H1 (cell line): ENCODE results near the gene SEC14L5. TPM values are rescaled to one million over a fixed set of nuclear protein-coding genes. Genes with fewer than 3 reads are reported as not detected.

Source experiments
- CTCF ChIA-PET: fragments of 300-600 bp; sonication (Branson Sonifier 250); formaldehyde crosslinking; loops from one replicate; lab custom pipeline; 2021; ENCODE audit not compliant: partially characterized antibody; lab: Charles Lee
- POLR2A ChIA-PET: fragments of 300-600 bp; sonication (Branson Sonifier 250); formaldehyde crosslinking; loops from one replicate; lab custom pipeline; 2021; ENCODE audit warnings: inconsistent platforms; ENCODE audit not compliant: partially characterized antibody; lab: Charles Lee
- DNase-seq, 2 experiments: peaks; one replicate each; pipeline versions ENCODE4 v3.0.0 to v3.0.0-alpha.2; 2010 to 2022; ENCODE audit warnings: low spot score in 2 of 2, low read depth in 1 of 2, mixed read lengths in 1 of 2
- FAIRE-seq: peaks from 2 replicates; lab custom pipeline; 2011; peaks lifted over from hg19 to GRCh38; lab: Jason Lieb, UNC
- H2AFZ ChIP-seq: 2 replicates; pipeline ENCODE4 v1.8.1; 2012; ENCODE audit warnings: low read length, inconsistent platforms
- H2AK5ac ChIP-seq: 2 replicates; pipeline ENCODE4 v1.6.1; 2013; ENCODE audit warnings: low read depth, low read length
- H2BK120ac ChIP-seq: replicated peaks from 2 replicates; pipeline ENCODE3; 2013; ENCODE audit warnings: low read depth, low read length, inconsistent platforms
- H2BK12ac ChIP-seq: 2 replicates; pipeline ENCODE4 v1.6.1; 2013; ENCODE audit warnings: low read depth, low read length
- H2BK15ac ChIP-seq: 2 replicates; pipeline ENCODE4 v1.6.1; 2013; ENCODE audit warnings: low read length
- H2BK20ac ChIP-seq: 2 replicates; pipeline ENCODE4 v1.6.1; 2013; ENCODE audit warnings: low read length
- H2BK5ac ChIP-seq: 2 replicates; pipeline ENCODE4 v1.6.1; 2013; ENCODE audit warnings: low read depth, low read length
- H3K14ac ChIP-seq: 2 replicates; pipeline ENCODE4 v1.6.1; 2013; ENCODE audit warnings: inconsistent platforms; ENCODE audit not compliant: insufficient read length
- H3K18ac ChIP-seq: 2 replicates; pipeline ENCODE4 v1.6.1; 2013; ENCODE audit warnings: low read length; ENCODE audit errors: extremely low read depth
- H3K23ac ChIP-seq: 2 replicates; pipeline ENCODE4 v1.6.1; 2013; ENCODE audit warnings: inconsistent platforms; ENCODE audit not compliant: insufficient read length
- H3K23me2 ChIP-seq: 2 replicates; pipeline ENCODE4 v1.6.1; 2013; ENCODE audit warnings: low read depth, low read length
- H3K27ac ChIP-seq: 2 replicates; pipeline ENCODE4 v1.6.1; 2011; ENCODE audit warnings: low read depth, low read length, inconsistent platforms
- H3K27me3 ChIP-seq, 4 experiments: replicated peaks in 1 of 4; 1 replicate in 1 of 4; 2 replicates in 3 of 4; pipeline versions ENCODE4 v1.6.1 to v1.8.1; 2011 to 2013; ENCODE audit warnings: low read length in 3 of 4, mild to moderate bottlenecking in 3 of 4, inconsistent platforms in 2 of 4, mixed read lengths in 2 of 4, moderate library complexity in 1 of 4; ENCODE audit not compliant: control insufficient read depth in 3 of 4, insufficient read depth in 3 of 4; ENCODE audit errors: extremely low read depth in 1 of 4
- H3K36me3 ChIP-seq, 4 experiments: 2 replicates each; pipeline versions ENCODE4 v1.6.1 to v1.8.1; 2011 to 2013; ENCODE audit warnings: mild to moderate bottlenecking in 4 of 4, low read length in 3 of 4, moderate library complexity in 2 of 4, control low read depth in 1 of 4, inconsistent platforms in 1 of 4; ENCODE audit not compliant: insufficient read depth in 4 of 4, control insufficient read depth in 2 of 4
- H3K4ac ChIP-seq: replicated peaks from 2 replicates; pipeline ENCODE3; 2013; ENCODE audit warnings: low read length, low read depth, mixed read lengths, inconsistent platforms; ENCODE audit not compliant: insufficient read length
- H3K4me1 ChIP-seq, 4 experiments: replicated peaks in 1 of 4; 1 replicate in 1 of 4; 2 replicates in 3 of 4; pipeline versions ENCODE4 v1.6.1 to v1.8.1; 2011 to 2013; ENCODE audit warnings: low read length in 3 of 4, inconsistent platforms in 2 of 4, mixed read lengths in 1 of 4; ENCODE audit not compliant: insufficient read depth in 4 of 4, control insufficient read depth in 3 of 4
- H3K4me2 ChIP-seq, 2 experiments: 2 replicates each; pipeline versions ENCODE4 v1.6.1 to v1.8.1; 2011 to 2013; ENCODE audit warnings: low read depth in 2 of 2, low read length in 2 of 2, control low read depth in 1 of 2, inconsistent platforms in 1 of 2, mild to moderate bottlenecking in 1 of 2; ENCODE audit not compliant: insufficient read depth in 1 of 2
- H3K4me3 ChIP-seq, 4 experiments: fragments of 200-600, 300-600 bp in 1 of 4; sonication (generic), shearing (Covaris generic), sonication (Bioruptor Twin) in 1 of 4; 2 replicates each; pipeline versions ENCODE4 v1.5.1 to v1.8.1; 2011 to 2016; ENCODE audit warnings: low read length in 4 of 4, low read depth in 3 of 4, control low read depth in 2 of 4, inconsistent platforms in 2 of 4, mild to moderate bottlenecking in 2 of 4, mixed read lengths in 1 of 4, moderate library complexity in 1 of 4; ENCODE audit not compliant: insufficient read depth in 2 of 4; ENCODE audit errors: extremely low read depth in 1 of 4
- H3K56ac ChIP-seq: replicated peaks from 2 replicates; pipeline ENCODE3; 2013; ENCODE audit warnings: low read depth, mild to moderate bottlenecking, mixed read lengths, low read length, inconsistent platforms; ENCODE audit not compliant: insufficient read length
- H3K79me1 ChIP-seq: 2 replicates; pipeline ENCODE4 v1.6.1; 2013; ENCODE audit warnings: low read depth, low read length, control low read depth
- H3K79me2 ChIP-seq, 2 experiments: 2 replicates each; pipeline versions ENCODE4 v1.6.1 to v1.8.1; 2012 to 2013; ENCODE audit warnings: low read length in 2 of 2, mild to moderate bottlenecking in 2 of 2, inconsistent platforms in 1 of 2; ENCODE audit not compliant: insufficient read depth in 2 of 2, control insufficient read depth in 1 of 2
- H3K9ac ChIP-seq, 4 experiments: replicated peaks in 1 of 4; 1 replicate in 1 of 4; 2 replicates in 3 of 4; pipeline versions ENCODE4 v1.6.1 to v1.8.1; 2011 to 2013; ENCODE audit warnings: low read depth in 3 of 4, low read length in 3 of 4, control low read depth in 2 of 4, mild to moderate bottlenecking in 2 of 4, moderate library complexity in 2 of 4, inconsistent platforms in 1 of 4; ENCODE audit errors: extremely low read depth in 1 of 4
- H3K9me3 ChIP-seq, 2 experiments: 2 replicates each; pipeline versions ENCODE4 v1.6.1 to v1.8.1; 2012 to 2013; ENCODE audit warnings: mild to moderate bottlenecking in 2 of 2, moderate library complexity in 2 of 2, control low read depth in 1 of 2, inconsistent platforms in 1 of 2, low read depth in 1 of 2, low read length in 1 of 2, mixed read lengths in 1 of 2; ENCODE audit not compliant: insufficient read depth in 2 of 2
- H4K20me1 ChIP-seq, 2 experiments: replicated peaks in 1 of 2; 2 replicates each; pipeline versions ENCODE3 to v1.8.1; 2011 to 2013; ENCODE audit warnings: inconsistent platforms in 2 of 2, low read length in 2 of 2, mild to moderate bottlenecking in 1 of 2; ENCODE audit not compliant: insufficient read depth in 2 of 2, control insufficient read depth in 1 of 2
- H4K5ac ChIP-seq: 2 replicates; pipeline ENCODE4 v1.6.1; 2013; ENCODE audit warnings: low read length, low read depth, mixed read lengths, inconsistent platforms; ENCODE audit not compliant: insufficient read length
- H4K8ac ChIP-seq: 2 replicates; pipeline ENCODE4 v1.8.0; 2013; ENCODE audit warnings: mild to moderate bottlenecking, moderate library complexity, low read length, inconsistent platforms; ENCODE audit not compliant: insufficient read depth; ENCODE audit errors: extremely low read depth
- H4K91ac ChIP-seq: replicated peaks from 2 replicates; pipeline ENCODE3; 2013; ENCODE audit warnings: low read length, mixed read lengths, inconsistent platforms; ENCODE audit not compliant: insufficient read length
- ATF3 ChIP-seq: IDR thresholded peaks from 2 replicates; pipeline ENCODE4 v1.6.1; 2011; ENCODE audit warnings: low read depth, mild to moderate bottlenecking, low read length; ENCODE audit not compliant: insufficient read depth
- CEBPB ChIP-seq: IDR thresholded peaks from 2 replicates; pipeline ENCODE4 v1.6.1; 2012; ENCODE audit warnings: low read depth, low read length
- CHD2 ChIP-seq: IDR thresholded peaks from 2 replicates; pipeline ENCODE4 v1.6.1; 2012; ENCODE audit warnings: low read length, improper control_type of control experiment
- JUN ChIP-seq: IDR thresholded peaks from 2 replicates; pipeline ENCODE4 v1.6.1; 2011; ENCODE audit warnings: low read depth, mild to moderate bottlenecking, improper control_type of control experiment, low read length
- SIX5 ChIP-seq: IDR thresholded peaks from 2 replicates; pipeline ENCODE4 v1.6.1; 2011; ENCODE audit warnings: mild to moderate bottlenecking, low read depth, low read length
- WGBS, 2 experiments: shearing (Covaris generic) in 1 of 2; methylation state at CpG; one replicate each; pipeline versions ENCODE4 v1.1.6 to v1.1.7; 2013 to 2015; ENCODE audit warnings: low lambda C conversion rate in 2 of 2, mixed read lengths in 2 of 2, inconsistent platforms in 1 of 2, low coverage in 1 of 2, missing lambda C conversion rate in 1 of 2; ENCODE audit not compliant: insufficient replicate concordance in 2 of 2, insufficient coverage in 1 of 2, insufficient read length in 1 of 2; ENCODE audit errors: extremely low coverage in 1 of 2, missing lambda C conversion rate in 1 of 2; 5-methylcytosine and 5-hydroxymethylcytosine counted together
- polyA plus RNA-seq, 7 experiments: library from polyadenylated mRNA; depleted of rRNA in 3 of 7; stranded (reverse) in 5 of 7; unstranded in 2 of 7; fragments of >200 nt in 5 of 7; fragments of 200-250 nt in 2 of 7; gene quantifications; 1 replicate in 5 of 7; 2 replicates in 1 of 7; 4 replicates in 1 of 7; pipeline versions ENCODE4 v1.2.1 to v1.2.3, GENCODE V29; 2011 to 2013; ENCODE audit warnings: missing spikeins in 2 of 7, mixed read lengths in 2 of 7
- total RNA-seq: library from RNA; stranded (reverse); fragmentation: NEBNext Ultra II Directional; extraction: Animal tissue kit (Norgen Biotek cat#: 25700); gene quantifications from 2 replicates; pipeline ENCODE4 v1.2.1, GENCODE V29; 2021

The SEC14L5 gene
- total and polyA plus RNA-seq, 2 of the 8 experiments (the other 6 are each of a cell fraction or from before 2014, with no cell fraction given) = 1.9 to 3.0 TPM

- H3K23me2 ChIP-seq = peaks cover 5% of the 10 kb centered on the region; the same call in 1 of the 2 replicates
- no peak overlapping the region for H2BK12ac ChIP-seq
- H3K23ac ChIP-seq = no peak overlapping the region
- H3K4me1 ChIP-seq = peaks cover 4 to 22% (median 13%) of the 10 kb centered on the region in 4 experiments
- no peaks in the 10 kb centered on the region for H4K20me1 ChIP-seq
- no peak for DNase-seq
- no peak for TF ChIP-seq CHD2
- no peak for TF ChIP-seq JUN
- no peak for TF ChIP-seq ATF3
- TF ChIP-seq CEBPB = no peak
- TF ChIP-seq SIX5 = no peak
- no peak overlapping the region for H4K91ac ChIP-seq
- H3K27ac ChIP-seq = no peak overlapping the region
- H3K14ac ChIP-seq = no peak overlapping the region
- no peak for FAIRE-seq
- WGBS, 2 experiments = 70% methylated on average over 9 of the region's 10 CpGs; no CpG with 5 or more reads in 1 of the 2 experiments
- H3K79me1 ChIP-seq = no peaks in the 10 kb centered on the region
- ChIA-PET POLR2A (no interaction called here), CTCF (no interaction called here)
- H2AFZ ChIP-seq = no peak overlapping the region
- no peak overlapping the region for H3K4ac ChIP-seq
- H3K9ac ChIP-seq = no peak overlapping the region
- no peak overlapping the region for H4K8ac ChIP-seq
- no peak overlapping the region for H2BK5ac ChIP-seq
- no peaks in the 10 kb centered on the region for H3K36me3 ChIP-seq
- no peak overlapping the region for H2BK20ac ChIP-seq
- no peak overlapping the region for H3K56ac ChIP-seq
- H2BK15ac ChIP-seq = peak overlapping the region; percentile 75; the same call in 1 of the 2 replicates
- H3K27me3 ChIP-seq = no peaks in the 10 kb centered on the region
- no peak overlapping the region for H2BK120ac ChIP-seq
- no peak overlapping the region; the same call in 1 of the 2 replicates for H3K18ac ChIP-seq
- H3K79me2 ChIP-seq = no peaks in the 10 kb centered on the region
- H4K5ac ChIP-seq = no peak overlapping the region
- H3K4me3 ChIP-seq = no peak overlapping the region
- H3K9me3 ChIP-seq = no peaks in the 10 kb centered on the region
- no peak overlapping the region for H3K4me2 ChIP-seq
- H2AK5ac ChIP-seq = no peak overlapping the region
Measured at GRCh38 chr16:4949986-4950385, 8.1 kb upstream of the SEC14L5 start.
